Measurements from ENCODE around the gene PRKACA.

DNA sequence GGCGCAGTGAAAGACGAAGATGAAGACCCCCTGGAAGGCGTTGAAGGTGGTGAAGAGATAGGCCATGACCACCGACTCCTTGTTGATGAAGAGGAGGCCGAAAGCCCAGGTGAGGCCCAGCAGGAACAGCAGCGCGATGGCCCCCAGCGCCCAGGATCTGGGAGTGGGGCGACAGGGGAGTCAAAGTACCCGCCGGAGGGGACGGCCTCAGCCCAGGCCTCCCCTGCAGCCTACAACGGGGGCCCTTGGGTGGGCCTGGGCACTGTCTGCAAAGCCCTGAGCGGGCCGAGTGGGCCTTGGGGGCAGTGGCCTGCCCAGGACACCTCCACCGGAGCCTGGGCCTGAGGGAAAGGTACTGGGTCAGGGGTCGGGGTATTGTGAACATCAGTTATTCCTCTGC is 37.8 kb upstream of the PRKACA start:
- TF ChIP-seq CTCF (IDR thresholded peaks at IDR 0.05) (no peak), POLR2A (IDR thresholded peaks at IDR 0.05) (no peak)
